ENCODE data around the gene SLC6A13. TPM values are rescaled to one million over a fixed set of nuclear protein-coding genes. Genes with fewer than 3 reads are reported as not detected.

SLC6A13 gene
- total RNA-seq, 2 donors from 2014 or later: 0.85 TPM; not detected in 1

- Histone ChIP-seq H3K4me1 (replicated peaks) (no peaks in the 10 kb centered on the region), H3K9me3 (no peaks in the 10 kb centered on the region), H3K27ac (no peak overlapping the region), H3K36me3 (no peaks in the 10 kb centered on the region), H3K27me3 (replicated peaks; ENCODE audit: insufficient read depth) (no peaks in the 10 kb centered on the region), H3K4me3 (no peak overlapping the region)
- intact Hi-C loops (cut with DNase I): no loop called here
- no peak for DNase-seq (ENCODE audit: low spot score)
- 50% methylated on average over 3 of the region's 3 CpGs for WGBS
- TF ChIP-seq POLR2A (IDR thresholded peaks at IDR 0.05): no peak
- no peak for TF ChIP-seq POLR2AphosphoS5 (IDR thresholded peaks at IDR 0.05)
- TF ChIP-seq, protein P1, sequence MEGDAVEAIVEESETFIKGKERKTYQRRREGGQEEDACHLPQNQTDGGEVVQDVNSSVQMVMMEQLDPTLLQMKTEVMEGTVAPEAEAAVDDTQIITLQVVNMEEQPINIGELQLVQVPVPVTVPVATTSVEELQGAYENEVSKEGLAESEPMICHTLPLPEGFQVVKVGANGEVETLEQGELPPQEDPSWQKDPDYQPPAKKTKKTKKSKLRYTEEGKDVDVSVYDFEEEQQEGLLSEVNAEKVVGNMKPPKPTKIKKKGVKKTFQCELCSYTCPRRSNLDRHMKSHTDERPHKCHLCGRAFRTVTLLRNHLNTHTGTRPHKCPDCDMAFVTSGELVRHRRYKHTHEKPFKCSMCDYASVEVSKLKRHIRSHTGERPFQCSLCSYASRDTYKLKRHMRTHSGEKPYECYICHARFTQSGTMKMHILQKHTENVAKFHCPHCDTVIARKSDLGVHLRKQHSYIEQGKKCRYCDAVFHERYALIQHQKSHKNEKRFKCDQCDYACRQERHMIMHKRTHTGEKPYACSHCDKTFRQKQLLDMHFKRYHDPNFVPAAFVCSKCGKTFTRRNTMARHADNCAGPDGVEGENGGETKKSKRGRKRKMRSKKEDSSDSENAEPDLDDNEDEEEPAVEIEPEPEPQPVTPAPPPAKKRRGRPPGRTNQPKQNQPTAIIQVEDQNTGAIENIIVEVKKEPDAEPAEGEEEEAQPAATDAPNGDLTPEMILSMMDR (IDR thresholded peaks at IDR 0.05): no peak
Measured at GRCh38 chr12:265096-265495, 2.5 kb upstream of the SLC6A13 start.

DNA sequence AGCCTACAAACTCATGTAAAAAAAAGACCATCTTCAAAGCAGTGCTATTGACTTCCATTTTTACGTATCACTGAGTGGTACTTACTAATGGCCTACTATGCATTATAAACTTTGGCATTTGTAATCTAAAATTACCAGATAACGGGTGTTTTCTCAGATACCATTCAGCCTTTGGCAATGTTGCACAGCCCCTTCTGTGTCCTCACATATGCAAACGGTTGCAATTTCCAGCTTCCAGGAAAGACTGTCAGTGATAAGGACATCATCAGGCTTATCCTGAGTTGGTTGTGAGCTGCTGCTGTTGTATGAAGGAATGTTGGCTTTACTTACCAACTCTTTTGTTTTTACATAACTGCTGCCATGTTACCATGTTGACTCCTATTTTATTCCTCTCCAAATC is 1.6 kb upstream of the SLC6A13 start:
- H3K27ac ChIP-seq: no peak overlapping the region
- no peaks in the 10 kb centered on the region for H3K36me3 ChIP-seq
- intact Hi-C loops (cut with DNase I): no loop called here
- peaks cover 2% of the 10 kb centered on the region for H3K27me3 ChIP-seq (replicated peaks; ENCODE audit: insufficient read depth)
- no peaks in the 10 kb centered on the region for H3K4me1 ChIP-seq (replicated peaks)
- TF ChIP-seq POLR2A (IDR thresholded peaks at IDR 0.05) (no peak), POLR2AphosphoS5 (IDR thresholded peaks at IDR 0.05) (no peak)
- TF ChIP-seq, protein P1 (IDR thresholded peaks at IDR 0.05): no peak
- DNase-seq (ENCODE audit: low spot score): no peak
- no peak overlapping the region for H3K4me3 ChIP-seq
- no peaks in the 10 kb centered on the region for H3K9me3 ChIP-seq
- WGBS: 65% methylated on average over 3 of the region's 3 CpGs

GRCh38 chr12:263574-263973 is 938 bp upstream of the SLC6A13 start:
- H3K9me3 ChIP-seq: no peaks in the 10 kb centered on the region
- H3K4me1 ChIP-seq (replicated peaks): no peaks in the 10 kb centered on the region
- H3K27ac ChIP-seq: no peak overlapping the region
- no peak overlapping the region for H3K4me3 ChIP-seq
- no peak for DNase-seq (ENCODE audit: low spot score)
- intact Hi-C loops (cut with DNase I): no loop called here
- H3K36me3 ChIP-seq: no peaks in the 10 kb centered on the region
- peaks cover 2% of the 10 kb centered on the region for H3K27me3 ChIP-seq (replicated peaks; ENCODE audit: insufficient read depth)
- 91% methylated on average over 9 of the region's 9 CpGs for WGBS
- TF ChIP-seq, protein P1 (IDR thresholded peaks at IDR 0.05): no peak
- TF ChIP-seq POLR2AphosphoS5 (IDR thresholded peaks at IDR 0.05): no peak
- TF ChIP-seq POLR2A (IDR thresholded peaks at IDR 0.05): no peak

DNA sequence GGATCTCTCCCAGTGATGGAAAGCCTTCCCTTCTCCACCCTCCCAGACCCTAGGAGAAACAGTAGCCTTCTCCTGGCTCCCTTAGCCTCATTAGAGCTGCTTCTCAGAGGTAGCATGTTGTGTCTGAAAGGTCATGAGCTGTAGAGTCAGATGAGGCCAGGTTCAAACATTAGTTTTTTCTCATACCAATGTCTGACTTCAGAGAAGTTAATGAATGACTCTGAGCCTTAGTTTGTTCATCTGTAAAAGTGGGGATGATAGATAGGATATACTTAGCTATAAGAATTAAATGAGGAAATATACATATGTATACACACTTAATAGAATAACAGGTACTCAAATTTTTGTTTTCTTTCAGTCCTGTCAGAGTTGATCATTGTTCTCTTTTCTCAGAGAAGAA is 523 bp downstream of the SLC6A13 start:
- TF ChIP-seq, protein P1 (IDR thresholded peaks at IDR 0.05): no peak
- TF ChIP-seq POLR2A (IDR thresholded peaks at IDR 0.05): no peak
- TF ChIP-seq POLR2AphosphoS5 (IDR thresholded peaks at IDR 0.05): no peak

DNA sequence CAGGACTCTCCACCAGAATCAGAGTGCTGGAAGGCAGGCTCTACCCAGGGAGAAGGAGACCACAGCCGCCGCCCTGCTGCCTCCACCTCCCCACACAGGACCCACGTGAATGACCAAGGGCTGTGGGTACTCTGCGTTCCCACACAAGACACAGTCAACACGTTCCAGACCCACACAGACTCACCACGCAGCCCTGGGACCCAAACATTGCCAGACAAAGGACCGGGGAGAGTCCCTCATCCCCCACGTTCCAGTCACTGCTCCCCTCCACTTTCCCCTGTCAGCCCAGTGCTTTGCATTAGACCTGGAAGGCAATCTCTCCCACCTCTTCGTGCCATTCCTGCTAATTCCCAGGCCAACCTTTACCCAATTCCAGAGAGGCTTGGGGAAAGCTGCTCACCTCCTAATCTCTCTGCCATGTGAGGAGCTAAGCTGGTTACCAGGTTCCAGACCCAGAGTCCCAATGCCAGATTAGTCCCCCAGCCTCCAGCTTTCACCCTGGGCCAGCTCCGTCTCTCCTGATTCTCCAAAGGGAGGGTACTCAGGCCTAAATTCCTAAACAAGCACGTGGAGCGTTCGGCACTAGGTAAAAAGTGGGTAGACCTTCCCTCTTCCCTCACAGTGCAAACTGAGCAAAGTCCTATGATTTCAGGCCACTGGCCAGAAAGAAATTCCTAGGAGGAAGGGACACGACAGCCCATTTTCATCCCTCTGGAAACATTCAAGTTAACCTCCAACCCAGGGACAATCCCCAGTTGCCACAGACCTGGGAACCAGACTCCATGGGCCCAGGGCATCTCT is 4.9 kb downstream of the SLC6A13 start:
- 61% methylated on average over 14 of the region's 14 CpGs for WGBS
- no peak overlapping the region for H3K4me3 ChIP-seq
- no peaks in the 10 kb centered on the region for H3K36me3 ChIP-seq
- H3K4me1 ChIP-seq (replicated peaks): no peaks in the 10 kb centered on the region
- intact Hi-C loops (cut with DNase I): no loop called here
- H3K27me3 ChIP-seq (replicated peaks; ENCODE audit: insufficient read depth): peaks cover 2% of the 10 kb centered on the region
- H3K9me3 ChIP-seq: no peaks in the 10 kb centered on the region
- no peak for DNase-seq (ENCODE audit: low spot score)
- TF ChIP-seq POLR2AphosphoS5 (IDR thresholded peaks at IDR 0.05) (no peak), POLR2A (IDR thresholded peaks at IDR 0.05) (no peak)
- TF ChIP-seq, protein P1 (IDR thresholded peaks at IDR 0.05): no peak
- no peak overlapping the region for H3K27ac ChIP-seq

More for the DNA sequence above, 523 bp downstream of the SLC6A13 start:
- H3K27ac ChIP-seq: no peak overlapping the region
- H3K4me1 ChIP-seq (replicated peaks): no peaks in the 10 kb centered on the region
- H3K9me3 ChIP-seq: no peaks in the 10 kb centered on the region
- H3K4me3 ChIP-seq: no peak overlapping the region
- no peak for DNase-seq (ENCODE audit: low spot score)
- H3K36me3 ChIP-seq: no peaks in the 10 kb centered on the region
- intact Hi-C loops (cut with DNase I): no loop called here
- peaks cover 2% of the 10 kb centered on the region for H3K27me3 ChIP-seq (replicated peaks; ENCODE audit: insufficient read depth)
